K562 (cell line): ENCODE data around the gene HPDL. TPM values are rescaled to one million over a fixed set of nuclear protein-coding genes. Genes with fewer than 3 reads are reported as not detected.

Experiments used
- ARNT ChIP-seq, 2 experiments: fragments of 450-650 bp; IDR thresholded peaks; 2 replicates each; pipeline ENCODE4 v1.6.1; 2016; ENCODE audit warnings: mild to moderate bottlenecking in 1 of 2
- BCL6 ChIP-seq: fragments of 250-450 bp; sonication (Bioruptor Pico); IDR thresholded peaks from 2 replicates; pipeline ENCODE4 v1.4.0; 2020
- C11orf30 ChIP-seq: fragments of 450-650 bp; IDR thresholded peaks from 2 replicates; pipeline ENCODE4 v1.6.1; 2016; ENCODE audit warnings: low read depth, mild to moderate bottlenecking
- CBFA2T3 ChIP-seq: fragments of 450-650 bp; IDR thresholded peaks from 2 replicates; pipeline ENCODE4 v1.6.1; 2017
- E2F3 ChIP-seq: fragments of 250-450 bp; sonication (Bioruptor Pico); IDR thresholded peaks from 2 replicates; pipeline ENCODE4 v1.4.0; 2020; ENCODE audit warnings: mild to moderate bottlenecking
- ELF4 ChIP-seq: fragments of 450-650 bp; formaldehyde crosslinking; IDR thresholded peaks from 2 replicates; pipeline ENCODE4 v1.4.0; 2022; ENCODE audit warnings: missing genetic modification characterization
- FOXM1 ChIP-seq, 2 experiments: fragments of 450-650 bp in 1 of 2; sonication (generic) in 1 of 2; formaldehyde crosslinking in 1 of 2; IDR thresholded peaks; 2 replicates each; pipeline versions ENCODE4 v1.6.1 to v1.9.0; 2017 to 2022; ENCODE audit warnings: low read depth in 2 of 2, mild to moderate bottlenecking in 2 of 2, missing genetic modification reagents in 1 of 2, moderate library complexity in 1 of 2
- HDAC8 ChIP-seq: fragments of 450-650 bp; IDR thresholded peaks from 2 replicates; pipeline ENCODE4 v1.6.1; 2016; ENCODE audit warnings: mild to moderate bottlenecking, missing genetic modification characterization, moderate library complexity, missing compliant biosample characterization
- MLX ChIP-seq, 2 experiments: fragments of 450-650 bp in 1 of 2; sonication (generic) in 1 of 2; formaldehyde crosslinking; conservative IDR thresholded peaks; 2 replicates each; pipeline versions ENCODE4 v1.4.0 to v1.8.1; 2020 to 2022; ENCODE audit warnings: mild to moderate bottlenecking in 1 of 2, missing genetic modification reagents in 1 of 2
- MNT ChIP-seq, 2 experiments: fragments of 450-650 bp; conservative IDR thresholded peaks; 2 replicates each; pipeline ENCODE4 v1.6.1; 2017; ENCODE audit warnings: mild to moderate bottlenecking in 2 of 2, moderate library complexity in 2 of 2
- NFE2 ChIP-seq: IDR thresholded peaks from 2 replicates; pipeline ENCODE4 v1.6.1; 2014; ENCODE audit warnings: antibody characterized with exemption, low read depth
- PKNOX1 ChIP-seq: fragments of 450-650 bp; IDR thresholded peaks from 2 replicates; pipeline ENCODE4 v1.6.1; 2016
- POLR2H ChIP-seq: IDR thresholded peaks from 2 replicates; pipeline ENCODE4 v1.6.1; 2016; ENCODE audit warnings: missing genetic modification characterization, low read depth, mild to moderate bottlenecking, control low read depth, missing compliant biosample characterization, moderate library complexity
- PPARD ChIP-seq: fragments of 250-450 bp; sonication (Bioruptor Pico); IDR thresholded peaks from 2 replicates; pipeline ENCODE4 v1.8.0; 2022; ENCODE audit warnings: inconsistent platforms, mild to moderate bottlenecking, moderate library complexity
- RAD21 ChIP-seq, 2 experiments: fragments of 250-450 bp in 1 of 2; fragments of 450-650 bp in 1 of 2; sonication (Bioruptor Pico) in 1 of 2; formaldehyde crosslinking in 1 of 2; IDR thresholded peaks in 1 of 2; conservative IDR thresholded peaks in 1 of 2; 2 replicates each; pipeline versions ENCODE4 v1.4.0 to v1.8.0; 2020 to 2022; ENCODE audit warnings: mild to moderate bottlenecking in 2 of 2, moderate library complexity in 1 of 2
- SMARCE1 ChIP-seq: fragments of 450-650 bp; IDR thresholded peaks from 2 replicates; pipeline ENCODE4 v1.7.1; 2016; ENCODE audit warnings: mild to moderate bottlenecking
- USF1 ChIP-seq: sonication (generic); formaldehyde crosslinking; IDR thresholded peaks from 2 replicates; pipeline ENCODE4 v1.9.0; 2022; ENCODE audit warnings: mild to moderate bottlenecking, missing genetic modification reagents
- ZNF316 ChIP-seq: fragments of 450-650 bp; IDR thresholded peaks from 2 replicates; pipeline ENCODE4 v1.6.1; 2016
- ZNF609 ChIP-seq: sonication (generic); formaldehyde crosslinking; IDR thresholded peaks from 2 replicates; pipeline ENCODE4 v1.8.1; 2023; ENCODE audit warnings: missing genetic modification reagents, mild to moderate bottlenecking, borderline replicate concordance
- ZNF76 ChIP-seq: fragments of 250-450 bp; sonication (Bioruptor Pico); IDR thresholded peaks from 2 replicates; pipeline ENCODE4 v1.4.0; 2020; ENCODE audit warnings: mild to moderate bottlenecking, moderate library complexity, borderline replicate concordance
- ZNF785 ChIP-seq: fragments of 250-450 bp; sonication (Bioruptor Pico); IDR thresholded peaks from 2 replicates; pipeline ENCODE4 v1.4.0; 2020; ENCODE audit warnings: mild to moderate bottlenecking
- polyA plus RNA-seq, 8 experiments: library from polyadenylated mRNA; depleted of rRNA in 4 of 8; stranded (reverse) in 5 of 8; unstranded in 3 of 8; fragments of >200 nt; fragmentation: Nextera tagmentation in 2 of 8; fragmentation: Illumina TruSeq in 1 of 8; extraction: Ambion mirVana in 2 of 8; extraction: Trizol in 1 of 8; gene quantifications; 2 replicates each; pipeline versions ENCODE4 v1.2.1 to v1.2.3, GENCODE V29; 2011 to 2014; ENCODE audit warnings: inconsistent platforms in 1 of 8, missing spikeins in 1 of 8
- total RNA-seq, 7 experiments: library from RNA; depleted of rRNA in 6 of 7; stranded (reverse); fragments of >200 nt in 6 of 7; fragmentation: Illumina TruSeq in 2 of 7; extraction: Trizol in 2 of 7; gene quantifications; 2 replicates each; pipeline versions ENCODE4 v1.2.1 to v1.2.3, GENCODE V29; 2011 to 2021; ENCODE audit warnings: low replicate concordance in 1 of 7

HPDL gene
- total and polyA plus RNA-seq, 9 of the 15 experiments (the other 6 are each of a cell fraction or from before 2014, with no cell fraction given), result not detected

GRCh38 chr1:45329445-45329844, 2.8 kb downstream of the HPDL start (continued):
- TF ChIP-seq USF1 (CRISPR knock-in tag), result no peak
- TF ChIP-seq E2F3 (CRISPR knock-in tag), result no peak
- TF ChIP-seq ZNF785, result no peak
- TF ChIP-seq RAD21 (CRISPR knock-in tag; conservative IDR thresholded peaks at IDR 0.05 in 1 of 2, IDR thresholded peaks at IDR 0.05 in 1 of 2), result no peak
- no peak for TF ChIP-seq CBFA2T3
- TF ChIP-seq FOXM1 (IDR thresholded peaks at IDR 0.05; ENCODE audit: low read depth), result no peak
- no peak for TF ChIP-seq FOXM1 (CRISPR knock-in tag; IDR thresholded peaks at IDR 0.05; ENCODE audit: low read depth)
- TF ChIP-seq MLX (CRISPR knock-in tag; conservative IDR thresholded peaks at IDR 0.05), result no peak
- peak; percentile 70 for TF ChIP-seq ZNF316
- TF ChIP-seq ZNF609 (CRISPR knock-in tag), result no peak
- TF ChIP-seq POLR2H, result no peak
- no peak for TF ChIP-seq ELF4 (CRISPR knock-in tag)
- TF ChIP-seq BCL6 (CRISPR knock-in tag), result no peak
- peak; percentile 86 for TF ChIP-seq PKNOX1
- no peak for TF ChIP-seq MNT (conservative IDR thresholded peaks at IDR 0.05)
- TF ChIP-seq HDAC8 (tag), result no peak
- TF ChIP-seq NFE2, result peak; percentile 80
- no peak for TF ChIP-seq SMARCE1
- no peak for TF ChIP-seq PPARD (CRISPR knock-in tag)
- TF ChIP-seq C11orf30, result peak; percentile 77
- no peak for TF ChIP-seq ARNT (IDR thresholded peaks at IDR 0.05)
- no peak for TF ChIP-seq ZNF76
